Kidney tubule cell (primary cell): ENCODE results near the gene NBAS.
"Not testable (repeated sequence)": the region's sequence is repeated elsewhere in the genome, so short reads cannot be mapped to it uniquely, and the experiment has no call there.

Experiments used
- DNase-seq: peaks from one replicate; pipeline ENCODE4 v3.0.0-alpha.2; 2018; ENCODE audit warnings: low spot score

NBAS gene

GRCh38 chr2:15460112-15460620 lies 101.0 kb downstream of the NBAS start:
- DNase-seq = peak; percentile 75

- DNase-seq = no peak
Measured at GRCh38 chr2:15458277-15458676, 102.9 kb downstream of the NBAS start.

DNA sequence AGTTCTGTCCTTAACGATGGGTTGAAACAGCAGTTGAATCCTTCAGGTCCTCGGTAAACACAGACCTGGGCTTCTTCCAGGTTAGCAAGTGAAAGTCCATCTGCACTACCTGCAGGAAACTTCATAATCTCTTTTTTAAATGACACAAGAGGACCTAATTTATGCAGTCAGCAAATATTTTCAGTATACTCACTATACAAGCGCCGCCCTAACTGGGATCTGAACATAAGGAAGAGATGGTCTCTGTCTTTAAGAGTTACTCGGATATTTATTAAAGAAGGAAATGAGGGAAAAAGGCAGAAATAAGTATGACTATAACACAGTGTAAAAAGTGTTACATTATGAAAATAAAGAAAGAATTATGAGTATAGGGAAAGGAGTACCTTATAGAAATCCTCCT lies 103.3 kb downstream of the NBAS start:
- no peak for DNase-seq

- no peak for DNase-seq
Measured at GRCh38 chr2:15456352-15456751, 104.8 kb downstream of the NBAS start.

DNA sequence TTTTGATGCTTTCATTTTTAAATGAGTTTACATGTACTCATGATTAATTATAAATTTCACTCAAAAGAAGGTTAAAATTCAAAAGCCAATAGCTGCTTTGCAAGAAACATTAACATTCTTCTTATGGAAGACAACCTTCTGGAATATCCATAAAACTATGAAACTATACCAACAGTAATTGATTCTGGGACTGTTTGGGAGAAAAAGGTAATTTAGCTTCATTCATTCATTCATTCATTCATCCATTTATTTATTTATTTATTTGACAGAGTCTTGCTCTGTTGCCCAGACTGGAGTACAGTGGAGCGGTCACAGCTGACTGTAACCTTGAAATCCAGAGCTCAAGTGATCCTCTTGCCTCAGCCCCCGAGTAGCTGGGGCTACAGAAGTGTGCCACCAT lies 110.3 kb downstream of the NBAS start:
- no peak for DNase-seq

GRCh38 chr2:15449556-15450236 lies 111.4 kb downstream of the NBAS start:
- DNase-seq = no peak

DNA sequence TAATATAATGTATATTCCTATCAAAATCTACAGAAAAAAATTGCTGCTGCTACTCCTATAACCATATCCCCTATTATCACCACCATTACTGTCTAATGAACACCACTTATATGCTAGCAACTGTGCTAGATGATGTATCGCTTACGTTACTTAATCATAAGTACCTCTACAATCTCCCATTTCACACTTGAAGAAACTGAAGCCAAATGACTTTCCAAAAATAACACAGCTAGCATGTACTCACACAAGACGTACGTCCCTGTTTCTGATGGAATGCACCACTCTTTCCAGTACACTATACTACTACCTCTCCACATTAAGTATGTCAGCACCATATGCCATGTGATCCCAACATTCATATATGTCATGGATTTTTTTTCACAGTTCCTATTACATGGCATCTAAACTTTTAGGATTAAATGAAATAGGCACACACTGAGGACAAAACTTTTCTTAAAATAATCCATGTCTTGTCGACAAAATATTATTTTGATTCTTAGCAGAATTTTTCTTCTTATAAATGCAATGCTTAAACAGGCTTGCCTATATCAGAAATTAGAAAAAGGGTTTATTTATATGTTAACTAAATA lies 112.8 kb downstream of the NBAS start:
- DNase-seq = no peak

- no peak for DNase-seq
Measured at GRCh38 chr2:15447381-15447780, 113.8 kb downstream of the NBAS start.

DNA sequence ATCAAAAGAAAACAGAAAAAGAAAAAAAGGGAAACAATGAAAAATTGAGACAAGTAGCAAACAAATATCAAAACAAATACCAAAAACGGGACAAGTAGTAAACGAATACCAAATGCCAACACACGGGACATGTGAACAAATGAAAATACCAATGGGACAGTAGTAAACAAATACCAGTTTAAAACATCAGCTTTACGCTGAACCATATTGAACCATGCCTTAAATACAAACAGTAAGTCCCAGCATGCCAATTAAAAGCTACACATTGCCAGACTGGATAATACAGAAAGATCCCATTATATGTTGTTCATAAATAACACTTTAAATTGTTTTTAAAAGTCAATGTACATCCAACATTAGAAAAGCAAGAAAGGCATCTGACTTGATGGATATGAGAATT lies 114.2 kb downstream of the NBAS start:
- DNase-seq = no peak

DNA sequence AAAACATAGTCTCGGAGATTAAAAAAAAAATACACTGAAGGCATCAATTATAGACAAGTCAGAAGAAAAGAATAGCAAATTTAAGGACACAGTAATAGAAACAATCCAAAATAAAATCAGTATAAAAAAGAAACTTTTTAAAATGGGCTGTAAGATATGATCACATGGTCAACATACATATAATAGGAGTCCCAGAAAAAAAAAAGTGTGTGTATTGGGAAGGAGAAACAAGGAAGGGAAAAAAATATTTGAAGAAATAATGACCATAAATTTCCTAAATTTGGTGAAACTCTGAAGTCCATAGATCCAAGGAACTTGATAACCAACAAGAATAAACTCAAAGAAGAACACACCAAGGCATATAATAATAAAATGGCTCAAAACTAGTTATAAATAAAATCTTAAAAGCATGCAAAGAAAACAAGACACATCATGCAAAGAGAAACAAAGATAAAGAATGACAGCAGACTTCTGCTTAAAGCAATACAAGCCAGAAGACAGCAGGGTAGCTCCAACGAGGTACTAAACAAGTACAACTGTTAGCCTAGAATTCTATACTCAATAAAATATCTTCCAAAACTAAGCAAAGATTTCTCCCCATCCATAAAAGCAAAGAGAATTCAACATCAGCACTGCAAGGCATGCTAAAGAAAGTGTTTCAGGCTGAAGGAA lies 115.1 kb downstream of the NBAS start:
- no peak for DNase-seq

GRCh38 chr2:15439768-15440524 lies 121.2 kb downstream of the NBAS start:
- DNase-seq = not testable (repeated sequence)

DNA sequence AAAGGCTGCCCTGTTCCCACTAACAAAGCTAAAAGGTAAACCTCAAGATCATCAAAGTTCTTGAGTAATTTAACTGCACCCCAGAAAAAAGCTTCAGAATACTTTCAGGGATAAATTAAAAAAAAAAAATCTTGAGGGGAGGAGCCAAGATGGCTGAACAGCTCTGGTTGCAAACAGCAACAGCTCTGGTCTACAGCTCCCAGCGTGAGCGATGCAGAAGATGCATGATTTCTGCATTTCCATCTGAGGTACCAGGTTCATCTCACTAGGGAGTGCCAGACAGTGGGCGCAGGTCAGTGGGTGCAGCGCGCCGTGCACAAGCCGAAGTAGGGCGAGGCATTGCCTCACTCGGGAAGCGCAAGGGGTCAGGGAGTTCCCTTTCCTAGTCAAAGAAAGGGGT lies 121.8 kb downstream of the NBAS start:
- not testable (repeated sequence) for DNase-seq

- DNase-seq = peak; percentile 34
Measured at GRCh38 chr2:15436195-15436594, 124.9 kb downstream of the NBAS start.

DNA sequence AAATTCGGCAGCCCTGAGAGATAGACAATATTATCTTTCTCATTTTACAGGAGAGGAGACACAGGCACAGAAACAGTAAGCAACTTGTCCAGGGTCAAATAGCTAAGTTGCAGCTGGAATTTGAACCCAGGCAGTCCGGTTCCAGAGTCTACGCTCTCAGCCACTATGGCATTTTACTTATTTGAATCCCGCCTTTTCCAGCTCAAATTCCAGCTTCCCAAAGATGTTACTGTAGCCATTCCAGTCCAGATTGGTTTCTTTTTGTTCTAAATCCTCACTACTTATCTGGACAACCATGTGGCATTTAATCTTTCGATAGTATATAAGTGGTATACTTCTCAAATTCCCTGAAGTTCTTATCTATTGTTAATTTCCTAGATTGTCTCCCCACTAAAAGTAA lies 125.7 kb downstream of the NBAS start:
- no peak for DNase-seq

DNA sequence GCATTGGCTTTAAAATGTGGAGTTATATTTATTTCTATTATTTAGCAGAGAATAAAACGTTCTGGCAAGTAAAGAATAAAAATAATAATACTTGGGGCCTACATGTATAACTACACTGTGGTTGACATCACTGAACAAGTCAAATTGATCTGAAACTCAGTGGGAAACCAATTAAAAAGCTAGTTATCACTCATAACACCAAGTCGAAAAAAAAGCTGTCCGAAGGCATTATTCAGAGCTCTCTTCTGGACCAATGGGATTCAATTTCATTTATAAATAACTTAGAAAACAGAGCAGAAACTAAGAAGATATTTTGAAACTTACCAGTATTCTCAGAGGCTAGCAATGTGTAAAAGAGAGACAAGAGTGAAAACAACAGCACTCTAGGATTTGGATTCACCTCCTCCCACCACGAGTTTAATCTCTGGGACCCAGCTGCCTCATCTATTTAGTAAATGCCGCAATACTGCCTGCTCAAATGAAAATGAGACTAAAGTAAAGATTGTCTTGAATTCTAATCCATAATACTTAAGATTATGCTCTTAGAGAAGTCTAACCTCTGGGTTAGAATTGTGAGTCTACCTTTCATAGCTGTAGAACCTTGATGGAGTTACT lies 128.4 kb downstream of the NBAS start:
- DNase-seq = no peak

GRCh38 chr2:15429032-15429431 lies 132.1 kb downstream of the NBAS start:
- DNase-seq = no peak

- DNase-seq = no peak
Measured at GRCh38 chr2:15427987-15428386, 133.1 kb downstream of the NBAS start.

GRCh38 chr2:15426606-15427005 lies 134.5 kb downstream of the NBAS start:
- DNase-seq = no peak

- no peak for DNase-seq
Measured at GRCh38 chr2:15425712-15426111, 135.4 kb downstream of the NBAS start.

- DNase-seq = no peak
Measured at GRCh38 chr2:15421753-15422152, 139.4 kb downstream of the NBAS start.

DNA sequence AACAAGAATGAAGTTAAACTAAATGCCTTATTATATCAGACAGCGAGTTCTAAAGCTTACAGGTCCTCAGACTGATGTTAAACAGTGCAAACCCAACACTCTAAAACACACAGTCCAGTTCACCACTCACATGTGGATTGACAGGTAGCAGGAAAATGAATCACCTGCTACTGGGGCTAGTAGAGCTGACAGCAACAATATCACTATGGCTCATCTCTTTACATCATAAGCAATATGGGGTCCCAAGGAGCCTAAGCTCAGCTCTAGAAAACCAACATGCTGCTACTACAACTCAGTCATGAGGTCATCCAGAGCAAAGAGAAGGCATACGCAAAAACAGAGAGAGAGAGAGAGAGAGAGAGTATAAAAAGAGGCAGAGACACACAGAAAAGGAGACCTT lies 145.4 kb downstream of the NBAS start:
- no peak for DNase-seq

- DNase-seq = no peak
Measured at GRCh38 chr2:15412779-15413178, 148.4 kb downstream of the NBAS start.
